ENCODE results near the gene FHOD1. TPM values are rescaled to one million over a fixed set of nuclear protein-coding genes. Genes with fewer than 3 reads are reported as not detected.

FHOD1 gene
- total and polyA plus RNA-seq, 10 of the 15 experiments (the other 5 are each of a cell fraction or from before 2014, with no cell fraction given), result 8.9 to 65.7 (median 18.1) TPM

DNA sequence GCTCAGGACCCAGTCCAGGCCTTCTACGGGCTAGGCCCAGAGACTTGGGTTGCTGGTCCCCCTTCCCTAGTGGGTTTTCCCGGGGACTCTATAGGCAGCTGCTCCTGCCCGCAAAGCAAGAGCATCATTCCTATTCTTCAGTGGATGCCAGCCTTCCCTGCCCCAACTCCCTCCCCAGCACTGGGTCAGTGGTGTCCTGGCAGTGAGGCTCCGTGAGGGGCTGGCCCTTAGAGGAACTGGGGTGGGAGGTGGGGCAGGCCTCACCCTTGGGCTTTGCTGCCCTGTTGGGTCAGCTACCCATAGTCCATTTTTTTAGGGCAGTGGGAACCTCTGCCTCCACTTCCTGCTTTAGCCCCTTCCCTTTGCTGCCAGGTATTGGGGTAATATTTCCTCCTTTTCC, 24.2 kb upstream of the FHOD1 start (continued):
- TF ChIP-seq, protein P1, sequence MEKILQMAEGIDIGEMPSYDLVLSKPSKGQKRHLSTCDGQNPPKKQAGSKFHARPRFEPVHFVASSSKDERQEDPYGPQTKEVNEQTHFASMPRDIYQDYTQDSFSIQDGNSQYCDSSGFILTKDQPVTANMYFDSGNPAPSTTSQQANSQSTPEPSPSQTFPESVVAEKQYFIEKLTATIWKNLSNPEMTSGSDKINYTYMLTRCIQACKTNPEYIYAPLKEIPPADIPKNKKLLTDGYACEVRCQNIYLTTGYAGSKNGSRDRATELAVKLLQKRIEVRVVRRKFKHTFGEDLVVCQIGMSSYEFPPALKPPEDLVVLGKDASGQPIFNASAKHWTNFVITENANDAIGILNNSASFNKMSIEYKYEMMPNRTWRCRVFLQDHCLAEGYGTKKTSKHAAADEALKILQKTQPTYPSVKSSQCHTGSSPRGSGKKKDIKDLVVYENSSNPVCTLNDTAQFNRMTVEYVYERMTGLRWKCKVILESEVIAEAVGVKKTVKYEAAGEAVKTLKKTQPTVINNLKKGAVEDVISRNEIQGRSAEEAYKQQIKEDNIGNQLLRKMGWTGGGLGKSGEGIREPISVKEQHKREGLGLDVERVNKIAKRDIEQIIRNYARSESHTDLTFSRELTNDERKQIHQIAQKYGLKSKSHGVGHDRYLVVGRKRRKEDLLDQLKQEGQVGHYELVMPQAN (conservative IDR thresholded peaks at IDR 0.05), result no peak
- TF ChIP-seq KLF5 (IDR thresholded peaks at IDR 0.05; ENCODE audit: partially characterized antibody) (no peak), RB1 (IDR thresholded peaks at IDR 0.05; ENCODE audit: borderline replicate concordance) (no peak)

DNA sequence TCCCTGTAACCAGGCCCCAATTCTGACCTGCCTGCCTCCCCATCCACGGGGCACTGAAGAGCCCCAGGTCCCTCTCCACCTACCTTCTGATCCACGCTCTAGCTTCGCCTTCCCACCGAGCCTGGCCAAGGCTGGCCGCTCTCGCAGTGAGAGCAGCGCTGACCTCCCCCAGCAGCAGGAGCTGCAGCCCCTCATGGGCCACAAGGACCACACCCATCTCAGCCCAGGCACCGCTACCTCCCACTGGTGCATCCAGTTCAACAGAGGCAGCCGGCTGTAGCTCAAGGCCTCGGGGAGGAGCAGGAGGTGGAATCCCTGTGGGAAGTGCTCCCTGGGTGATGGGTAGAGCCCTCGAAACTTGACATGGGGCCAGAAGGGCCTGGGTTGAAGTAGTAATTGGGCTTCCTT, 23.7 kb upstream of the FHOD1 start:
- WGBS (ENCODE audit: insufficient coverage, insufficient replicate concordance, low lambda C conversion rate, missing lambda C conversion rate), result 87% methylated on average over 10 of the region's 11 CpGs
- FAIRE-seq, result no peak
- H3K4me2 ChIP-seq (ENCODE audit: control insufficient read depth, insufficient read depth), result no peak overlapping the region
- no peaks in the 10 kb centered on the region for H4K20me1 ChIP-seq (ENCODE audit: control insufficient read depth, insufficient read depth)
- H3K36me3 ChIP-seq (ENCODE audit: control insufficient read depth in 2 of 2, insufficient read depth in 2 of 2, low read length in 1 of 2), result no peaks in the 10 kb centered on the region
- no peak overlapping the region for H2AFZ ChIP-seq (ENCODE audit: control insufficient read depth, low read depth, low read length)
- BruUV-seq (replicated peaks), result no TSS peak
- H3K27me3 ChIP-seq (replicated peaks in 1 of 2; ENCODE audit: control insufficient read depth in 2 of 2, insufficient read depth in 2 of 2, low read length in 1 of 2), result no peaks in the 10 kb centered on the region
- in situ Hi-C loops (cut with MboI), result no loop called here
- no peak for DNase-seq (ENCODE audit: low read depth, low spot score)
- no peak for ATAC-seq
- CTCF ChIA-PET, result interaction anchor here (3.0 kb wide), 1 partner anchor 10 kb away, joined by 20 read pairs; no protein-coding TSS in a partner anchor
- RAD21 ChIA-PET (ENCODE audit: unreplicated experiment), result interaction anchor here (1.1 kb wide), 1 partner anchor 10 kb away, joined by 3 read pairs; no protein-coding TSS in a partner anchor
- H3K4me1 ChIP-seq (ENCODE audit: control insufficient read depth, insufficient read depth, low read length), result no peaks in the 10 kb centered on the region
- POLR2A ChIA-PET, result no interaction called here
- H3K79me2 ChIP-seq (ENCODE audit: control insufficient read depth, insufficient read depth, low read length), result no peaks in the 10 kb centered on the region
- H3K9ac ChIP-seq (ENCODE audit: control insufficient read depth, insufficient read depth, low read length), result no peak overlapping the region
- H3K9me3 ChIP-seq (replicated peaks; ENCODE audit: control insufficient read depth, insufficient read depth, low read length), result no peaks in the 10 kb centered on the region
- no peak overlapping the region for H3K27ac ChIP-seq (ENCODE audit: control insufficient read depth, insufficient read depth)
- no peak overlapping the region for H3K4me3 ChIP-seq
- intact Hi-C loops (cut with micrococcal nuclease; ENCODE audit: unreplicated experiment), result no loop called here
- TF ChIP-seq, protein P2, sequence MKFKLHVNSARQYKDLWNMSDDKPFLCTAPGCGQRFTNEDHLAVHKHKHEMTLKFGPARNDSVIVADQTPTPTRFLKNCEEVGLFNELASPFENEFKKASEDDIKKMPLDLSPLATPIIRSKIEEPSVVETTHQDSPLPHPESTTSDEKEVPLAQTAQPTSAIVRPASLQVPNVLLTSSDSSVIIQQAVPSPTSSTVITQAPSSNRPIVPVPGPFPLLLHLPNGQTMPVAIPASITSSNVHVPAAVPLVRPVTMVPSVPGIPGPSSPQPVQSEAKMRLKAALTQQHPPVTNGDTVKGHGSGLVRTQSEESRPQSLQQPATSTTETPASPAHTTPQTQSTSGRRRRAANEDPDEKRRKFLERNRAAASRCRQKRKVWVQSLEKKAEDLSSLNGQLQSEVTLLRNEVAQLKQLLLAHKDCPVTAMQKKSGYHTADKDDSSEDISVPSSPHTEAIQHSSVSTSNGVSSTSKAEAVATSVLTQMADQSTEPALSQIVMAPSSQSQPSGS (IDR thresholded peaks at IDR 0.05; ENCODE audit: low read length), result no peak
- TF ChIP-seq STAT1 (conservative IDR thresholded peaks at IDR 0.05) (no peak), NBN (IDR thresholded peaks at IDR 0.05) (no peak), NRF1 (conservative IDR thresholded peaks at IDR 0.05; ENCODE audit: low read depth, low read length) (no peak), CHD4 (IDR thresholded peaks at IDR 0.05) (no peak), TCF3 (IDR thresholded peaks at IDR 0.05; ENCODE audit: borderline replicate concordance, insufficient read depth, low read depth, low read length) (no peak), NR2F1 (conservative IDR thresholded peaks at IDR 0.05) (no peak), BMI1 (IDR thresholded peaks at IDR 0.05; ENCODE audit: borderline replicate concordance) (no peak), TCF12 (IDR thresholded peaks at IDR 0.05; ENCODE audit: low read depth, low read length) (no peak), EP300 (IDR thresholded peaks at IDR 0.05; ENCODE audit: borderline replicate concordance in 1 of 2, control insufficient read depth in 1 of 2, low read depth in 2 of 2, low read length in 2 of 2) (no peak), STAT3 (IDR thresholded peaks at IDR 0.05; ENCODE audit: low read depth, low read length) (no peak)
- SMC1A ChIA-PET (ENCODE audit: uncharacterized antibody, unreplicated experiment), result interaction anchor here (0.8 kb wide), 1 partner anchor 10 kb away, joined by 3 read pairs; no protein-coding TSS in a partner anchor

All from GM12878 (cell line).